AG08395 (cell line): ENCODE measurements around the gene MYPN.

Source experiments
- DNase-seq: peaks from one replicate; pipeline ENCODE4 v3.0.0; 2012; ENCODE audit warnings: mixed read lengths, low spot score

The MYPN gene

DNA sequence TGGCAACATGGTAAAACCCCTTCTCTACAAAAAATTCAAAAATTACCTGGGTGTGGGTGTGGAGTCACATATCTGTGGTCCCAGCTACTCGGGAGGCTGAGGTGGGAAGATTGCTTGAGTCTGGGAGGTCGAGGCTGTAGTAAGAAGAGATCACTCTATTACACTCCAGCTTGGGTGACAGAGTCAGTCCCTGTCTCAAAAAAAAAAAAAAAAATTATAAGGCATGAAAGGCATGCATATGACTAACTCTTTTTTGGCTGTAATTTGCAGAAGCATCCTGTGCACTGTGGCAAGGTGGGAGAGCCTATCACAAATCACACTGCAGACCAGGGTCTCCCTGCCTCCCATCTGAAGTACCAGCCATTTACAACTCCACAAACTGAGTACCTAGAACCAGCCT is 14.1 kb upstream of the MYPN start:
- DNase-seq = peak; percentile 56

DNA sequence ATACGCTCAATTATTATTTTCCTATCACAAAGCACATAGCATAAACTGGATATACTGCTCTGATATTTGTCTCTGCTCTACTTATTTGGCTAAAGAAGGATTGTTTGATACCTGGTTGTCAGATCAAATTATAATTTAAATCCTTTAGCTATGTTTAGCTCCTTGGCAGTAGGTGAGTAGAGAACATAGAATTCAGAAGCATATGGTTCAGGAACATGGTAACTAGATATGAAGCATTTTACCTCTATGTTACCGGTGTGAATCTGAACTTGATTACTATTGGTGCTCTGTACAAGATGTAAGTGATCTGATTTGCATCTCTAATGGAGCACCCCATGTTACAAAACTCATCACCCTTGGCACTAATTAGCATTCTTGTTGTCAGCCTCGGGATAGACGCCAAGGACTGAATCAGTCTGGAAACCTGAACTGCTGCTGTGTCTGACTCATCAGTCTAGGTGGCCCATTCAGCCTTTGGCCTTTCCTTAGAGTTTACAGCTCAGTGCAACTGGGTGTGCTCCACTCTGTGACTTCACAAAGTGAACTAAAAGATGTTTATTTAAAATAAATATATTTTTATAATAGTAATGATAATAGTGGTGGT is 12.3 kb upstream of the MYPN start:
- DNase-seq = peak; percentile 80

DNA sequence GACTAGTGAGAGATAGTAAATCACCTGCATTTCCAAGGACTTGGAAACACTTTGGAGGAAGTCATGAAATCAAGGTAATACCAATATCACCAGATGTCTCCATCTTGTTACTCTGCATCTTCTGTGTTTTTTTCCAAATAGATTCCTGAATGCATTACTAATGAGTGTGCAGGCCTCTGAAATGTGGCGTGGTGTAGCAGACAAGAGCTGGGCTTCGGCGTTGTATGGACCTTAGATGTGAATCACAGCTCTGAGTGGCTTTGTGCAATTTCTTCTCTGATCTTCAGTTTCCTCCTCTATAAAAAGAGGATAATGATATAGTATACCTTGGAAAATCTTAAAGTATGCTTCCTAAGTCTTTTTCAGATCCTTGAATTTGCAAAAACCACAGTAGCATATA is 9.6 kb upstream of the MYPN start:
- peak; percentile 70 for DNase-seq

DNA sequence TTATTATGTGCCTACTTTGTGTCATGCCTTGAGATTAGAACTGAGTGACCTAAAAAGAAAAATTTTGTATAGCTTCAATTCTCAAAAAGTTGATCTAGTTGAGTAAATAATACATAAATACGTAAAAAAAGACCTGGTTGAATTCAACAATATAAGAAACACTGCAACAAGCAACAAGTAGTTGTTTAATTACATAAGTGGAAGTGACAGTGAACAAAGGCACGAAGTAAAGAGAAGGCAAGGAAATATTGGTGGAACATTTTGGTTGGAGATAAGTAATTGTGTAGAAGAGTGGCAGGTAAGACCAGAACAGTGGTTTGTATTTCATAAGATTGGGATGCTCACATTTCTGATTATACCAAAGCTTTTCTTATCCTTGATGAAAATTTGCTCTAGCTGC is 8.2 kb upstream of the MYPN start:
- no peak for DNase-seq

DNA sequence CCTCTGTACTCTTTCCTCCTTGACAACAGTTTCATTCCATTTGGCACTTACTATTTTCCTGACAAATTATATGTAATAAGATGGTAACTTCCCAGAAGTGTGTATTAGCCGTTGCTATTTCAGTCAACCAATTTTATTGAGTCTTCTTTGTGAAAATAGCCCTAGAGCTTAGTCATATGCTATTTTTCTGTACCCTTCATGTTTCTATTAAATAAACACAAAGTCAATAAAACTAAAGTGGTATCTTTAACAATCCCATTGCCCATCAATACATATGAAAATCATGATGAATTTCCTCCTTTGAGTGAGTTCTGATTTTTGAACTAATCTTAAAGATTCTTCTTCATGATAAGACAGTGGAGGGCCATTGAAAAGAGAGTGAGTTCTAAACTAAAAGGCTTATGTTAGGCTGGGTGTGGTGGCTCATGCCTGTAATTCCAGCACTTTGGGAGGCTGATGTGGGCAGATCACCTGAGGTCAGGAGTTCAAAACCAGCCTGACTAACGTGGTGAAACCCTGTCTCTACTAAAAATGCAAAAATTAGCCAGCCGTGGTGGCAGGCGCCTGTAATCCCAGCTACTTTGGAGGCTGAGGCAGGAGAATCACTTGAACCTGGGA is 5.9 kb upstream of the MYPN start:
- no peak for DNase-seq

DNA sequence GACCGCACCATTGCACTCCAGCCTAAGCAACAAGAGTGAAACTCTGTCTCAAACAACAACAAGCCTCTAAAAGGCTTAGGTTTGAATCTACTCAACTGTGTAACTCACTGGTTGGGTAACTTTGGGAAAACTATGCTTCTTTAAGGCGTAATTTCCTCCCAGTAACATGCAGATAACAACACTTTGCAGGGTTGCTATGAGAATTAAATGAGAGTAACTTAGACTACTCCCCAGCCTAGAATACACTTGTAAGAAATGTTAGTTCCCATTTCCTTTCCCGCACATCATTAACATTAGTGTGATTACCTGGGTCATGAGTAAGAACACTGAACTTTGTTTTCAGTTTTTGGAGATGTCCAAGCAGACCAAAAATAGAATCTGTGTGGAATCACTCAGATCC is 5.4 kb upstream of the MYPN start:
- DNase-seq = no peak

DNA sequence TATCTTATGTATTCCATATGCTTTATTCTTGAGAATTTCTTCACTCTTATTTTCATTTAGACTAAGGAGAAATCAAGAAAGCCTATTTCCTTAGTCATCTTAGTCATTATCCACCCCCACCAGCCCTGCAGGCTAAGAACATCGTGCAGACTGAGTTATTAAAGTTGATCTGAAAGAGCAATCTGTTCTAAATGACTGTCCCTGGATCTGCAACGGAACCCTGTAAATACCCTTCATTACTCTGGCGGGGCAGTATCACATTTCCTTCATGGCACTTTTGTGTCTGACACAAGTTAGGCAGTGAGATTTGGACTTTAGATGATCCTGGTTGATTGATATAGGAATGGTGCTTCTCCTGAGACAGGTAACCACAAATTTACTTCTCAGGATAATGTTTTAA is 3.5 kb upstream of the MYPN start:
- peak; percentile 60 for DNase-seq

DNA sequence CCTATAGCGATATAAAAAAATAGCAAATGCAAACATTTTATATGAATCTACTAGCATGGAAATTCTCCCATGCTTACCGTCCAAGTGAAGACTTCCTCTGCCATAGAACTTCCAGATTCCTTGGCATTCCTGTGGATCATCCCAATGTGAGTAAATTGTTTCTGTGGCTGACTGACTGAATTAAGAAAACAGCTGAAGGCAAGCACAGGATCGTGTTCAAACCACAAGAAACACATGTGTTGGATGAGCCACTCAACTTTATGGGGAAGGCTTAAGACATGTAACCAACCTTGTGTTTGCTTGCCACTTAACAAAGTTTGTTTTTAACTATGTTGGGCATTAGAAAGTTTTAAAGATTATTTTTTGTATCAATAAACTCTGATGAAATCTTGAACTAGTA is 2.6 kb upstream of the MYPN start:
- peak; percentile 74 for DNase-seq

DNA sequence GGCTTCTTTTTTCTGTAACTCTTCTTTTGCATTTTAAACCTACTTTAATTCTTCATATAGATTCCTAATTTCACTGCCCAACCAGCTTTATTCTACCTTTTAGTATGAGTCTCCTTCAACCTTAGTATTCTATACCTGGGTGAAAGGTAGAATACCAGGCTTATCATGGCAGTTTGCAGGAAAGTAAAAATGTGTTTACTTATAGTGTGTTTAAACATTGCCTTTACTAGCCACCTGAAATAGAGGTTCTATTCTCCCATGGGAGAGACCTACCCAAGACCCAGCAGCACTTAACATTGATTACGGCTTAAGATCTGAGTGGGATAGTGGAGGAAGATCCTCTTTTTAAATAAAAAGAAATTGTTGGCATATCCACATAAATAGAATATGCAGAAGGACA is 1.6 kb upstream of the MYPN start:
- no peak for DNase-seq

DNA sequence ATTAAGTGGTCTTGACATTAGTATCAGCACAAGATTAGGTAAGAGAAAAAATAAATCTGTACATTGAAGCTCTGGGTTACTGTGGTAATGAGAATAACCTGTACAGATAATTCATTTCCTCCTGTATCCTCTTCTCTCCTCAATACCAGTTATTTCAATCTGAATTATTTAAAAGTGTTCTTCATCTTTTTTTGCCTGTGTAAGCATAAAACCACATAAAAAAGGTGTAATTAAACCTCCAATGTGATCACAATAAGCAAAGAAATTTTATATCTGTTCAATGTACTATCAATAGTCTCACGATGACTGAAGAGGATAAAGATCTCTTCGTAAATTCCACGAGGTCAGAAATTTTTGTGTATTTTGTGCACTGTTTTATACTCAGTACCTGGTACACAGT is 1.2 kb upstream of the MYPN start:
- no peak for DNase-seq

DNA sequence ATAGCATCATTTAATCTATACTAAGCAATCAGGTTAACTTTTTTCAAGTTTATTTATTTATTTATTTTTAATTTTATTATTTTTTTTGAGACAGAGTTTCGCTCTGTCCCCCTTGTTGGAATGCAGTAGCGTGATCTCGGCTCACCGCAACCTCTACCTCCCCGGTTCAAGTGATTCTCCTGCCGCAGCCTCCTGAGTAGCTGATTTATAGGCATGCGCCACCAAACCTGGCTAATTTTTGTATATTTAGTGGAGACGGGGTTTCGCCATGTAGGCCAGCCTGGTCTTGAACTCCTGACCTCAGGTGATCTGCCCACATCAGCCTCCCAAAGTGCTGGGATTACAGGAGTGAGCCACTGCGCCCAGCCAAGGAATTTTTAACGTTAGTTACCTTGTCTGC is 635 bp upstream of the MYPN start:
- no peak for DNase-seq

DNA sequence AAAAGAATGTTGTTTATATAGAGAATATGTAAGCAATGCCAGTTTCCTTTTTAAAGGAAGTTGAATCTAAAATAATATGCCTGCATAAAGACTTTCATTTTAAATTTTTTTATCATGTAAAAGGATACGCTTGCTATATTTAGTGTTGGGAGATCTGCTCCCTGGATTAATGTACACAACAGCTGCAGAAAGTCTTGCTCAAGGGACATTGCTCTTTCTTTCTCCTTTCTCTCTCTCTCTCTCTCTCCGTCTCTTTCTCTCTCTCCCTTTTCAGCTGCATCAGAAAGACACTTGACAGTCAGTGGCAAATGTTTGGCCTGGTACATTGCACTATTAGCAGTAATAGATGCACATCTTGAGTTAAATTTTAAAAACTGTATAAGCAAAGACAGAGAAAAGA is 739 bp downstream of the MYPN start:
- no peak for DNase-seq

DNA sequence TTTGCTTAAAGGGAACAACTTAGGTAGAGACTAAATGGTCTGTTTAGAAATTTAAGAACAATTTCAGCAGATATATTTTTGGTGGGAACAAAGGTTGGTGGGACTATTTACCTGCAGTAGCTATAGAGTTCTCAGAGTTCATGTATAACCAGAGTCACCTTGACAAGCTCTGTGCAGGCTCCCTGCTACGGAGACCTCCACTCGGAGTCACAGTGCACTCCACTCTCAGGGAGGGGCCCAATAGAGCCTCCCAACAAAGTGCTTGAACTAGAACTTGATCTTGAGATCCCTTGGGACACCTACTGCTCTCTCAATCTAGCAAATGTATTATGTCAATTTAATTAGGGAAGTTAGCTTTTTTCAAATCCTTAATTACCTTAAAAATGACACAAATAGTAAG is 2.3 kb downstream of the MYPN start:
- DNase-seq = no peak

DNA sequence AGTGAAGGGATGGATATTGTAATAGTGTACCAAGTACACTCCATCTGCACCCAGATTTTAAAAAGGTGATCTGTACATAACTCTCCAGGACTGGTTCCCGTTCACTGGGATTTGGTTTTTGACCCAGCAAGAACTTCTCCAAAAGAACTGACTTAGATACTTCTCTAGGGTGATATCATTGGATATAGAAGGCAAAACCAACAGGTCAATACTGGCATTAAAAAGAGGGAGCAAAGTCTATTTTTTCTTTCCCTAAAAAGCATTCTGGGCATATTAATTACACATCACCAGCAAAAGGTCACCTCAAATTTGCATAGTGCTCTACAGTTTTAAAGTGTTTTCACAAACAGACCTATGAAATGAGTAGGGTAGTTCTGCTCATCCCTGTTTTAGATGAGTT is 3.5 kb downstream of the MYPN start:
- DNase-seq = no peak

DNA sequence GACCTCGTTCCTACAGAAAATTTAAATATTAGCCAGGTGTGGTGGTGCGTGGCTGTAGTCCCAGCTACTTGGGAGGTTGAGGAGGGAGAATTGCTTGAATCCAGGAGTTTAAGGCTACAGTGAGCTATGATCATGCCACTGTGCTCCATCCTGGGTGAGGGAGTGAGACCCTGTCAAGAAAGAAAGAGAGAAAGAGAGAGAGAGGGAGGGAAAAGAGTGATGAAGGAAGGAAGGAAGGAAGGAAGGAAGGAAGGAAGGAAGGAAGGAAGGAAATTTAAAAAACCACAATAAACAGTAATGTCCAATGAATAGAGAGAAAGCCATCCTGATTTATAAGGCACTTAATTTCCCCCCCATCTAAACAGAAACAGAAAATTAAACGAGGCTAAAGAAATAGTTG is 9.4 kb downstream of the MYPN start:
- no peak for DNase-seq

DNA sequence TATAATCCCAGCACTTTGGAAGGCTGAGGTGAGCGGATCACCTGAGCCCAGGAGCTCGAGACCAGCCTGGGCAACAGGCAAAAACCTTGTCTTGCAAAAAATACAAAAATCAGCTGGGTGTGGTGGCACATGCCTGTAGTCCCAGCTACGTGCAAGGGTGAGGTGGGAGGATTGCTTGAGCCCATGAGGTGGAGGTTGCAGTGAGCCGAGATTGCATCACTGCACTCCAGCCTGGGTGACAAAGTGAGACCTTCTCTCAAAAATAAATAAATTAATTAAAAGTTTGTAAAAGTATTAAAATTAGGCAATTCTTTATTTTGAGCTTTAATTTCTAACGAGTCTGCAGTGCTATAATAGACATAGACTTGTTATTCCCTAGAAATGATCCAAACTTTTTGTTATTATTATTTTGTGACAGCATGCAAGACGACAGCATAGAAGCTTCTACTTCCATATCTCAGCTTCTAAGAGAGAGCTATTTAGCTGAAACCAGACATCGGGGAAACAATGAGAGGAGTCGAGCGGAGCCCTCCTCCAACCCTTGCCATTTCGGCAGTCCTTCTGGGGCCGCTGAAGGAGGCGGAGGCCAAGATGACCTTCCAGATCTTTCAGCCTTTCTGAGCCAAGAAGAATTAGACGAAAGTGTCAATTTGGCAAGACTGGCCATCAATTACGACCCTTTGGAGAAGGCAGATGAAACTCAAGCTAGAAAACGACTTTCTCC is 11.9 kb downstream of the MYPN start:
- no peak for DNase-seq

DNA sequence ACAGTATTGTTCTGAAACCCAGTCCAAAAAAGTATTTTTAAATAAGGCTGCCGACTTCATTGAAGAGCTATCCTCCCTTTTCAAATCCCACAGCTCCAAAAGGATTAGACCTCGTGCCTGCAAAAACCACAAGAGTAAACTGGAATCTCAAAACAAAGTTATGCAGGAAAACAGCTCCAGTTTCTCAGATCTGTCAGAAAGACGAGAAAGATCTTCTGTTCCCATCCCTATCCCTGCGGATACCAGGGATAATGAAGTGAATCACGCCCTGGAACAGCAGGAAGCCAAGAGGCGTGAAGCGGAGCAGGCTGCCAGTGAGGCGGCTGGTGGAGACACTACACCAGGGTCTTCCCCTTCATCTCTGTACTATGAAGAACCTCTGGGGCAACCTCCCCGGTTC is 12.6 kb downstream of the MYPN start:
- no peak for DNase-seq

DNA sequence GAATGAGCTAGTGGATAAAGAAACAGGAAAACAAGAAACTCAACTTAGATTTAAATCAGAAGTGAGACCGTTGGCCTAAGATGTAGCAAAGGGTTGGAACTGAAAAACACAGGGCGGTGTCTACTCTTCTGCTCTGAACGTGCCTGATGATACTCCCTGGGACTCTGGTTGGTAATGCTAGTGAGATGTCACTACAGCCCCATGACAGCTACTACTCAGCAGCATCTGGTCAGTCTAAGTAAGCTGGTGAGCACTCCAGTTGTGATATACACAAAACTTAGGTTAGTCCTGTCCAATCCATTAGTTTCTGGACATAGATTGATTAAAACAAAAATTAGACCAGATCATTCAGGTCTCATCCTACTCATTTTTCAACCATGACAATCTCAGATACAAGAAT is 15.4 kb downstream of the MYPN start:
- no peak for DNase-seq

DNA sequence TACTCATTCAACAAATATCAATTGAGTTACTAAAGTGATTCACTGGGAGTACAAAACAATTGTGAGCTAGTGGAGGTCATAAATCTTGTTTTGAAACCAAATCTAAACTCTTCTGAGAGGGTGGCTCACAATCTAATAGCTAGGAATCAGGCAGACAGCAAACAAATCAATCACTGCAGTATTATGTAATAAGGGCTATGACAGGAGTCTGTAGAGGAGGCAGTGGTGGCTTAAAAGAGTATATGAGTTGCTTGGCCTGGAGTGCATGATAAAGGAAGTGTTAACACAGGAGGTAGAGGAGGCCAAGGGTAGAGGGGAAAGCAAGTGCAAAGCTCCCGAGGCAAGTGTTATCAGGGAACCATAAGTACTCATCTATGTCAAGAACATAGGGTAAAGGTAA is 16.5 kb downstream of the MYPN start:
- no peak for DNase-seq

DNA sequence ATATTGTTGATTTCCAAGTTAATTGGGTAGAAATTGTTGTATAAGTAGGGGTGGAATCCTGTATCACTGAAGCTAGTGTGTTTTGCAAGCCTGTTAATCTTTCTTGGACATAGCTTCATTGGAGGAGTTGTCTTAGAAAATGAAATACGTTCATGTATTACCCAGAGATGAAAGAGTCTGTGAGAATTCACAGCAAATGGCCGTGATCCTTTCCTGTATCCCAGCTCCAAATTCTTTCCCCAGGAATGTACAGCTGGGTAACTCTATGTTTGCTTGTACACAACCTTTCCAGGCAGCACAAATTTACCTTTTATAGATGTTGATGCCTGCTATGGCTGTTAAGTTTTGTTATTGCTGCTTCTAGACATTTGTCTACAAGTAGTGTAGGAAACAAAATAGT is 18.7 kb downstream of the MYPN start:
- DNase-seq = no peak

DNA sequence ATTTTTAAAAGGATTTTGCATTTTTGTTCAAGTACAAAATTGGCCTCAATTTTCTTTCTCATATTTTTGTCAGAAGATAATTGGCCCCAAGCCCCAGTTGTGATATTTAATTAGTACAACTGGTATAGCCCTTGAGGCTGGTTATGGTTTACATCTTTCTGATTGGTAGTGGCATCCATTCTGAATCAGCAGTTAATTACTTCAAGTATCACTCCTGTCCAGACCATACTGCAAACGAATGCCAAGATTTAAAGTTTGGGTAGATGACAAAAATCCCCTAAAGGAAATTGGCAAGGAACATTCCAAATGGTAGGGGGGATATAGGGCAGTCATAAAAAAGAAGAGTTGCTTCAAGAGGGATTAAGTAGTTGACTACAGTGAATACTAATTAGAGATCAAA is 23.1 kb downstream of the MYPN start:
- no peak for DNase-seq

DNA sequence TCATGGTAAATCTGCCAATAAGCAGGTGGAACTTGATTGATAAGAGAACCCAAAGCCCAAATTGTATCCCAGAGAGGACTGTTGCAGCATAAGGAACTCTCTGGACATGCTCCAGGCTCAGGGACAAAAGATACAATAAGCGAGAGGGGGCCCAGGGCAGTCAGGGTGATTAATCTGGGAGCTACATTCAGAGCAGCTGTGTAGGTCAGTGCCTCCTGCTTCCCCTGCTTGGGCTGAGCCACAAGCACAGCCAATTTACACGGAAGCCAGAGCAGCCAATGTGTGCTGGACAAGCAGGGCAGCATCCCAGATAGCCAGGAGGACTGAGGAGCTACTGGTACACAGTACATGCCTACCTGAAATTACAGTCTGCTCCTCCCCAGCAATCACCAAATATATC is 24.2 kb downstream of the MYPN start:
- DNase-seq = no peak

DNA sequence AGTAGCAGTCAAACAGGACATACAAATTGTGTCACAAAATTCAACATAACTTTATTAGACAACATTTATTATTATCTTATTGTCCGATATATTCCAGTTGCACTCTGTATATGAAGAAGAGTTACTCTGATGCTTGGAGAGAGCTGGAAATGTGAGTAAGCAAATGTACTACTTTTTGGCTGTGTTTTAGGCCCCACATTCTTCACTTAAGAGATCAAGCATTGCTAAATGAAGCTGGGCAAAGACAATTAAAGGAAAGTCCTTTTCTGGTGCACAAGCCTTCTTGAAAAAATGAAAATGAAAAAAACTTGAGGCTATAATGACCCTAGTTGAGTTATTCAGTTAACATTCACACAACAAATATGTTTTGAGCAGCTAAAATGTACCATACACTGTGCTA is 26.1 kb downstream of the MYPN start:
- DNase-seq = peak; percentile 37
